HG03103 (cell line): ENCODE measurements around the gene GPC5.
"Not testable (repeated sequence)": the region's sequence is repeated elsewhere in the genome, so short reads cannot be mapped to it uniquely, and the experiment has no call there.

ENCODE experiments used
- ATAC-seq: cut with Tn5 transposase; IDR thresholded peaks from one replicate; pipeline ENCODE4 v1.9.1; 2021; ENCODE audit warnings: low read depth; ENCODE audit not compliant: unreplicated experiment

Gene GPC5

GRCh38 chr13:91748416-91749089, 350.1 kb downstream of the GPC5 start:
- no peak for ATAC-seq

DNA sequence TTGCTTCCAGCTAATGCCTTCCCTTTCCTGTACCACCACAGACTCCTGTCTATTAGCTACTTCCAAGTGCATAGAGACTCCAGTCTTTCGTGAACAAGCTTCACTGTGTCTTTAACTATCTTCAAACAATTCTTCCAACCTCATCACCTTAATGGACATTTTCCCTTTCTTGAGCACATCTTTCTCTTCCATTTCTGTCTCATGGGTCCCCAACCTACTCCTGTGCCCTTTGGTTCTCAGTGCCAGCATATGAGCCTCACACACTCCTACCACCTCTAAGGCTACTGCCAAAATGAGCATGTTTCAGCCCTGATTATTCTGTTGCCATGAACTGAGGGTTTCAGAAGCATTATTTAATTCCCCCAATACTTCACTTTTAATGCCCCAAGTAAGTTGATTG, 360.3 kb downstream of the GPC5 start:
- no peak for ATAC-seq

GRCh38 chr13:91762957-91763356, 364.5 kb downstream of the GPC5 start:
- ATAC-seq, result no peak

DNA sequence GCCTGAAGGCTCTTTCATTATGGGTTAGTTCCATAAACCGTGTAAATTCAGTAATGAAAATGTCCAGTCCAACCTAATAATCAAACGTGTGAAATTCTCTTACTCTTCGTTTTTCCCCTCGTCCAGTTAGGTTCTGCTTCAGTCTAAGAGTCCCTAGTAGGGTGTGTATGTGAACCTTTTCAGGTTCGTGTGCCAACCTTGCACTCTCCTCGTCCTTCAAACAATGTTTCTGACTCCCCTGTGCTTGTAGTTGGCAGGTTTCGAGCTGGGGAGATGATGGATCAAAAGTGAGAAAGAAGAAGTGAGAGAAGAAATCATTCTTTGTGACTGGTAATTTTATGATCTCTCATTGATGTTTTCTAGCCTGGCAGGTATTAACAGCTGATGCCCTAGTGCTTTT, 366.1 kb downstream of the GPC5 start:
- no peak for ATAC-seq

DNA sequence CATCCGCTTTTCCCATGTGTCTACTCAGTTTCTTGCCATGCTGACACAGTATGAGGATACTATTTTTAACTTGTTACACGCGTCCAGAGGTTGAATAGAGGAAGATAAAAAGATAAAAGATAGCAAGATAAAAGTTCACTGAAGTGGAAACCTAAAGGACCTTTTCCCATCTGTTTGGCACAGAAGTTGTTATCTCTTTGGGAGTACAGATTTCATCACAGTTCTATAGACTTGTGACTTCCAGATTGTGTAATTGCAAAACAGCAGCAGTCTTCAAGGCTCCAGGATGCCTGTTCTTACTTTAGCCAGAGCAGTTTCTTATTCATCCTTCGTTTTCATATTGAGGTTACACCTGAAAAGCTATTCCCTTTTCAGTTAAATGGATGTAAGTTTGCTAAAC, 369.2 kb downstream of the GPC5 start:
- no peak for ATAC-seq

DNA sequence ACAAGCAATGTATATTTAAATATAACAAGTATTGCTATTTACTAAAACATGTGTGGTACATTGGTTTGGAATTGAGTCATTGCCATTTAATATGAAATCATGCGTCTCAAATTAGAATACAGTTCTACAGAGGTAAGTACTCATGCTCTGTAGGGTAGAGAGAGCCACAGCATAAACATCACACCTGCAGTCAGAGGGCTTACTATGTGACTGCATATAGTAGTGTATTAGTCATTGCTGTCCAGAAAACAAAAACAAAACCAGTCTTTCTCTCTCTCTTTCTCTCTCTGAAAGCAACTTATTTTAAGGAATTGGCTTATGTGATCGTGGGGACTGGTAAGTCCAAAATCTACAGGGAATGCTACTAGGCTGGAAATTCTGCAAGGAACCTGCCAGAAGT, 370.3 kb downstream of the GPC5 start:
- no peak for ATAC-seq

- ATAC-seq, result no peak
These were observed 372.8 kb downstream of the GPC5 start for GRCh38 chr13:91771229-91771628.

GRCh38 chr13:91773591-91774227, 375.3 kb downstream of the GPC5 start:
- no peak for ATAC-seq

- no peak for ATAC-seq
These were observed 376.0 kb downstream of the GPC5 start for GRCh38 chr13:91774397-91774796.

DNA sequence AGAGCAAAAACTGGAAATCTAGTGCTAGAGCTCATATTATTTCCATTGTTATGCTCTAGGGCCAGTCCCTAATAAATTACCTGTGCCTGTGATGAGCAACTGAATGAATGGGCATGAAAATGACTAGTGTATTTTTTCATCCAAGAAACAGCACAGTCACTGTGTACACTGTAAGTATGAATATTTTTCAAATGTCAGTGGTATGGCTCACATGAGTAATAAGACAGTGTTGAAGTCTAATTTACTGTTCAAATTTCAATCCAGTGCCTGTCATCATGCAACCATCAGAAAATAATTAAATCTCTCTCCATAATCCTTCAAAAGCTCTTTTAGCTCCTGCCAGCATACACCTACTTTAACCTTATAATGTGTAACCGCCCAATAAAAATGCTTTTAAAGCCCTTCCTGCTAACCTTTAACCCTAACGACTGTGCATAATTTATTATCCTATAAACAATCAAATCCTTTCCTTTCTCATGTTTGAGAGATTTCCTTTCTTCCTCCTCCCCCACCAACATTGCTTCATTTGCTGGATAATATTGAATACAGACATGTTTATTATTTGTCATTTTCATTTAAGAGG, 378.3 kb downstream of the GPC5 start:
- ATAC-seq, result no peak

- ATAC-seq, result no peak
These were observed 379.7 kb downstream of the GPC5 start for GRCh38 chr13:91778123-91778522.

DNA sequence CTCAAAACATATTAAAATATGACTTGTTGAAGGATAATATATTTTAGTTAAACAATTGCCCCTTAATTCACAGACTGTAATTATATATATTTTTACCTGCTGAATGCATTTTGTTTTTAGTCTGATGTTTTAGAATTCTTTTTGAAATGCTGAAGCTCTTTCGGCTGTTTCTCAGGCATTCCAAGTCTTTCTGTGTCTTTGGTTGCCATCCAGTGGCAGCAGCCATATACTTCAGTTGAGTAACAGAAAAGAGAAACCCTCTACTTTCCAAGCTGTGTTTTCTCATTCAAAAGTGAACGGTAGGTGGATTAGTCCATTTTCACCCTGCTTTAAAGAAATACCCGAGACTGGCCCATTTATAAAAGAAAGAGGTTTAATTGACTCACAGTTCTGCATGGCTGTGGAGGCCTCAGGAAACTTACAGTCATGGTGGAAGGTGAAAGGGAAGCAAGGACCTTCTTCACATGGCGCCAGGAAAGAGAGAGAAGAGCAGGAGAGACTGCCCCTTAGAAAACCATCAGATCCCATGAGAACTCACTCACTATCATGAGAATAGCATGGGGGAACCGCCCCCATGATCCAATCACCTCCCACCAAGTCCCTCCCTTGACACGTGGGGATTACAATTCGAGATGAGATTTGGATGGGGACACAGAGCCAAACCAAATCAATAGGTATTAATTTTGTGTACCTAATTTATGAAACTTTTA, 383.7 kb downstream of the GPC5 start:
- not testable (repeated sequence) for ATAC-seq

GRCh38 chr13:91785431-91786119, 387.2 kb downstream of the GPC5 start:
- ATAC-seq, result peak; percentile 85

GRCh38 chr13:91792054-91792453, 393.6 kb downstream of the GPC5 start:
- ATAC-seq, result no peak

DNA sequence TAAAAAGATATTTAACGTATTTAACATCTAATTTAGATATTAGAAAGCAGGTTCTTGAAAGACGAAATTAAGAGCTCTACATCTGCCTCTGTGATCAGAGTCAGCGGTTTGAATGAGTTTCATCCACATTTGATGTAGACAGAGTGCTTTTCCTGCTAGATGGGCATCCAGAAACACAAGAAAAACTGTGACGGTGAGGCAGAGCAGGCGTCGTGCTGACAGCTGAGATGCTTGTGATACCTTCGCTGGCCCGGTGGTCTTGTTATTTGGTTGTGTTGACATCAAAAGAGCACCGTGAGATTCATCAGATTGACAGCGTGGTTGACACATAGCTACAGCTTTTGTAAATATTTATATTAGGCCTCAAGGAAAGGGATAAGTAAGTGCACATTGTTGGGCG, 399.1 kb downstream of the GPC5 start:
- ATAC-seq, result no peak

DNA sequence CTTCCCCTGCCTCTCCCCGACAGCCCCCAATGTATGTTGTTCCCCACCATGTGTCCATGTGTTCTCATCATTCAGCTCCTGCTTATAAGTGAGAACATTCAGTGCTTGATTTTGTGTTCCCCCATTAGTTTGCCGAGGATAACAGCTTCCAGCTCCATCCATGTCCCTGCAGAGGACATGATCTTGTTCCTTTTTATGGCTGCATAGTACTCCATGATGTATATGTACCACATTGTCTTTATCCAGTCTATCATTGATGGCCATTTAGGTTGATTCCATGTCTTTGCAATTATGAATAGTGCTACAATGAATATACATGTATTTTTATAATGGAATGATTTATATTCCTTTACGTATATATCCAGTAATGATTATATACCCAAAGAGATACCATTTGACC, 399.9 kb downstream of the GPC5 start:
- not testable (repeated sequence) for ATAC-seq

DNA sequence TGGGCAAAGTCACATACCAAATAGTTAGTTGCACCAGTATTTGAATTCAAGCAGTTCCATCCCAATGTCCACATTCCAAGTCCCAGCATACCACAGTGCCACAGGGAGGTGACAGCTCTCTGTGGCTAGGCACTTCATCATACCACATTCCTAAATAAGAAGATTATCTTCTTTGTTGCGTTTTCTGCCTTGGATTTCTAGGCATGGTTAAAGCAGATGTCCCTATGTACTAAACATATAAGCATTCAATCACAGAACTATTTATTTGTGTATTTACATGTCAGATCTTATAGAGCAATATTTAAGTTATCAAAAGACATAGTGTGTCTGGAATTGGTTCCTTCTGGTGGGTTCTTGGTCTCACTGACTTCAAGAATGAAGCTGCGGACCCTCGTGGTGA, 403.4 kb downstream of the GPC5 start:
- not testable (repeated sequence) for ATAC-seq

DNA sequence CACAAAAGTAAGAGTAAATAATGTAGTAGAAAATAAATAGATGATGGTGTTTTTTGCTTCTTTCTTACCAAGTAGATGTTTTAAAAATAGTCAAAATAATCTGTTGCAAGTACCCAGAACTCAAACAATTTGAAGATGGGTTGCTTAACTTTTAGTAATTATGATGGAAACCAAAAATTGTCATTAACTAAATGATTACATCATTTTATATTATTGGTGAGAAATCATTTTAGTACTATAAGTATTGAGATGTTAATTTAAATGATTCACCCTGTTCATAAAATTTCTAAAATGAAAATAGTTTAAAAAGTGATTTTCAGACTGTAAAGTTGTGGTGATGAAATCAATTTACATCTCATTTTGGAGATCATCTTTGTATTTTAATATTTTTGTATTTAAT, 404.5 kb downstream of the GPC5 start:
- no peak for ATAC-seq

GRCh38 chr13:91804724-91805123, 406.3 kb downstream of the GPC5 start:
- ATAC-seq, result no peak

DNA sequence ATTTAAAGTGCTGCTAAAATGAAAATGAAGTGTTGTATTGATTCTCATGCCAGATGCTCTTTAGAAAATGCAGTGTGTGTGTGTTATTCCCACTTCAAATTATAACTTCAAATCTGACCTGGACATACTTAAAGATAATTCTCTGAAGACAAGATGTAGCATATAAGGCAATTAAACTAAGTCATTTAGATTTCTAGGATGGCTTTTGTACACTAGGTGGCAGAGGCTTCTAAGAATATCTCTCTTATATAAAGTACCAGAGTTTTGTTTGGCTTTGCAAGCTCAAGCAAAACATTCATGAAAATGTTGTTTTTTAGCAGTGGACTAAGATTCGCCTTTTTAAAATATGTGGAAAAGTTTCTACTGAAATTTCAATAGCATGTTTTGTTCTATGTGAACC, 407.2 kb downstream of the GPC5 start:
- ATAC-seq, result no peak

DNA sequence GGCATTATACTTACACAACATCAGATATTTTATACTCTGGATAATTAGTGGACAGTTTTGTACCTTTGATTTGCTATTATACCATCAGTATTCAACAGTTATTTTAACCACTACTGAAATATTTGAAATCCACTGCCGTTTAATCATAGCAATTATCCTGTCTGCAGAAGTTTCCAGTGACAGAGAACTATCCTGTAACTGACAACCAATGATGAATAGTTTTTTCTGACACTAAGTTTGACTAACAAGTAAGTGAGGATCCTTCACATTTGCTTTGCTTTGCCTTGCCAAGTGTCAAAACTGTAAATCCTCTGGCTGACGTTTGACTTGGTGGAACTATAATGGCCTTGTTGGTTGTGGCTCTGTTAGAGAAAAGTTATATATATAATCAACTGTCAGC, 410.7 kb downstream of the GPC5 start:
- ATAC-seq, result no peak
